ENCODE measurements around the gene ASTN1.

Gene ASTN1

GRCh38 chr1:177164380-177165068, at the start of gene ASTN1:
TSS of gene ASTN1 (minus strand) at chr1:177164712. CDS start at chr1:177164676, 36 bp downstream.
- ATAC-seq (ENCODE audit: low read depth), result no peak
- Mint-ChIP-seq H3K9me3 (no peaks in the 10 kb centered on the region), H3K4me3 (no peak within 1 kb of the TSS), H3K27me3 (peaks cover 10% of the 10 kb centered on the region), H3K27ac (no peak within 1 kb of the TSS), H3K4me1 (peaks cover 6% of the 10 kb centered on the region), H3K36me3 (no peaks in the 10 kb centered on the region)
- DNase-seq (ENCODE audit: low spot score in 2 of 2), result no peak

GRCh38 chr1:177211231-177211630, 46.7 kb upstream of the ASTN1 start:
- H3K27ac Mint-ChIP-seq, result no peak overlapping the region

GRCh38 chr1:177210071-177210470, 45.6 kb upstream of the ASTN1 start:
- H3K36me3 Mint-ChIP-seq, result no peaks in the 10 kb centered on the region
- H3K9me3 Mint-ChIP-seq, result peaks cover 2% of the 10 kb centered on the region
- H3K27ac Mint-ChIP-seq, result no peak overlapping the region
- DNase-seq (ENCODE audit: low spot score in 2 of 2) (no peak), ATAC-seq (ENCODE audit: low read depth) (no peak)
- H3K27me3 Mint-ChIP-seq, result peaks cover 2% of the 10 kb centered on the region
- H3K4me1 Mint-ChIP-seq, result no peaks in the 10 kb centered on the region
- H3K4me3 Mint-ChIP-seq, result no peak overlapping the region

More at GRCh38 chr1:177211231-177211630, 46.7 kb upstream of the ASTN1 start:
- no peaks in the 10 kb centered on the region for H3K36me3 Mint-ChIP-seq
- ATAC-seq (ENCODE audit: low read depth), result no peak
- DNase-seq (ENCODE audit: low spot score in 2 of 2), result no peak
- peaks cover 2% of the 10 kb centered on the region for H3K27me3 Mint-ChIP-seq
- H3K9me3 Mint-ChIP-seq, result peaks cover 4% of the 10 kb centered on the region
- H3K4me3 Mint-ChIP-seq, result no peak overlapping the region
- no peaks in the 10 kb centered on the region for H3K4me1 Mint-ChIP-seq

- DNase-seq (ENCODE audit: low spot score in 2 of 2), result no peak
- no peaks in the 10 kb centered on the region for H3K9me3 Mint-ChIP-seq
These were observed 44.8 kb upstream of the ASTN1 start for GRCh38 chr1:177209357-177209756.

GRCh38 chr1:177208920-177209319, 44.4 kb upstream of the ASTN1 start:
- Mint-ChIP-seq H3K27ac (no peak overlapping the region), H3K27me3 (peaks cover 2% of the 10 kb centered on the region), H3K36me3 (no peaks in the 10 kb centered on the region), H3K4me3 (no peak overlapping the region), H3K9me3 (peaks cover 2% of the 10 kb centered on the region), H3K4me1 (no peaks in the 10 kb centered on the region)
- ATAC-seq (ENCODE audit: low read depth) (no peak), DNase-seq (ENCODE audit: low spot score in 2 of 2) (no peak)

More at GRCh38 chr1:177209357-177209756, 44.8 kb upstream of the ASTN1 start:
- Mint-ChIP-seq H3K27me3 (peaks cover 2% of the 10 kb centered on the region), H3K36me3 (no peaks in the 10 kb centered on the region), H3K4me1 (no peaks in the 10 kb centered on the region), H3K4me3 (no peak overlapping the region), H3K27ac (no peak overlapping the region)
- ATAC-seq (ENCODE audit: low read depth), result no peak

GRCh38 chr1:177206831-177207355, 42.4 kb upstream of the ASTN1 start:
- Mint-ChIP-seq H3K27me3 (peaks cover 2% of the 10 kb centered on the region), H3K9me3 (peaks cover 2% of the 10 kb centered on the region), H3K4me1 (no peaks in the 10 kb centered on the region), H3K27ac (no peak overlapping the region), H3K4me3 (no peak overlapping the region), H3K36me3 (no peaks in the 10 kb centered on the region)
- no peak for DNase-seq (ENCODE audit: low spot score in 2 of 2)
- ATAC-seq (ENCODE audit: low read depth), result no peak

GRCh38 chr1:177200290-177200689, 35.8 kb upstream of the ASTN1 start:
- ATAC-seq (ENCODE audit: low read depth), result no peak
- Mint-ChIP-seq H3K27ac (no peak overlapping the region), H3K9me3 (peaks cover 9% of the 10 kb centered on the region), H3K27me3 (no peaks in the 10 kb centered on the region), H3K4me3 (no peak overlapping the region), H3K4me1 (no peaks in the 10 kb centered on the region), H3K36me3 (no peaks in the 10 kb centered on the region)
- no peak for DNase-seq (ENCODE audit: low spot score in 2 of 2)

GRCh38 chr1:177198243-177198642, 33.7 kb upstream of the ASTN1 start:
- ATAC-seq (ENCODE audit: low read depth) (no peak), DNase-seq (ENCODE audit: low spot score in 2 of 2) (no peak)
- H3K27ac Mint-ChIP-seq, result no peak overlapping the region
- H3K4me3 Mint-ChIP-seq, result no peak overlapping the region
- no peaks in the 10 kb centered on the region for H3K36me3 Mint-ChIP-seq
- H3K27me3 Mint-ChIP-seq, result peaks cover 2% of the 10 kb centered on the region
- no peaks in the 10 kb centered on the region for H3K4me1 Mint-ChIP-seq
- H3K9me3 Mint-ChIP-seq, result peaks cover 7% of the 10 kb centered on the region

GRCh38 chr1:177190308-177190970, 25.9 kb upstream of the ASTN1 start:
- no peak for ATAC-seq (ENCODE audit: low read depth)
- DNase-seq (ENCODE audit: low spot score in 2 of 2), result no peak
- Mint-ChIP-seq H3K27me3 (peaks cover 3% of the 10 kb centered on the region), H3K36me3 (no peaks in the 10 kb centered on the region), H3K4me1 (no peaks in the 10 kb centered on the region), H3K27ac (no peak overlapping the region), H3K4me3 (no peak overlapping the region), H3K9me3 (no peaks in the 10 kb centered on the region)

- peaks cover 11% of the 10 kb centered on the region for H3K27me3 Mint-ChIP-seq
- no peak for DNase-seq (ENCODE audit: low spot score in 2 of 2)
- H3K4me1 Mint-ChIP-seq, result peaks cover 12% of the 10 kb centered on the region
- no peaks in the 10 kb centered on the region for H3K36me3 Mint-ChIP-seq
- ATAC-seq (ENCODE audit: low read depth), result no peak
- no peak overlapping the region for H3K27ac Mint-ChIP-seq
- H3K9me3 Mint-ChIP-seq, result no peaks in the 10 kb centered on the region
- H3K4me3 Mint-ChIP-seq, result no peak overlapping the region
These were observed 22.1 kb upstream of the ASTN1 start for GRCh38 chr1:177186639-177187038.

GRCh38 chr1:177185209-177185608, 20.7 kb upstream of the ASTN1 start:
- peaks cover 18% of the 10 kb centered on the region for H3K27me3 Mint-ChIP-seq
- peaks cover 16% of the 10 kb centered on the region for H3K4me1 Mint-ChIP-seq
- DNase-seq (ENCODE audit: low spot score in 2 of 2) (no peak), ATAC-seq (ENCODE audit: low read depth) (no peak)
- H3K9me3 Mint-ChIP-seq, result no peaks in the 10 kb centered on the region
- H3K36me3 Mint-ChIP-seq, result no peaks in the 10 kb centered on the region
- H3K4me3 Mint-ChIP-seq, result no peak overlapping the region
- H3K27ac Mint-ChIP-seq, result no peak overlapping the region

- no peak for DNase-seq (ENCODE audit: low spot score in 2 of 2)
- ATAC-seq (ENCODE audit: low read depth), result no peak
- H3K27me3 Mint-ChIP-seq, result peaks cover 20% of the 10 kb centered on the region
- no peak overlapping the region for H3K27ac Mint-ChIP-seq
- H3K9me3 Mint-ChIP-seq, result no peaks in the 10 kb centered on the region
- no peaks in the 10 kb centered on the region for H3K36me3 Mint-ChIP-seq
- H3K4me3 Mint-ChIP-seq, result no peak overlapping the region
- peaks cover 16% of the 10 kb centered on the region for H3K4me1 Mint-ChIP-seq
These were observed 19.3 kb upstream of the ASTN1 start for GRCh38 chr1:177183836-177184235.

- Mint-ChIP-seq H3K4me1 (peaks cover 16% of the 10 kb centered on the region), H3K9me3 (peaks cover 3% of the 10 kb centered on the region), H3K36me3 (no peaks in the 10 kb centered on the region), H3K27me3 (peaks cover 22% of the 10 kb centered on the region), H3K4me3 (peak overlapping the region; percentile 64), H3K27ac (no peak overlapping the region)
- peak in 1 of 2 donors; percentile 11 for DNase-seq (ENCODE audit: low spot score in 2 of 2)
- ATAC-seq (ENCODE audit: low read depth), result no peak
These were observed 17.2 kb upstream of the ASTN1 start for GRCh38 chr1:177181631-177182291.

- H3K4me3 Mint-ChIP-seq, result peak overlapping the region; percentile 21
- H3K27ac Mint-ChIP-seq, result no peak overlapping the region
These were observed 16.7 kb upstream of the ASTN1 start for GRCh38 chr1:177181280-177181630.

More at GRCh38 chr1:177181280-177181630, 16.7 kb upstream of the ASTN1 start:
- H3K4me1 Mint-ChIP-seq, result peaks cover 16% of the 10 kb centered on the region
- H3K9me3 Mint-ChIP-seq, result peaks cover 3% of the 10 kb centered on the region
- ATAC-seq (ENCODE audit: low read depth) (no peak), DNase-seq (ENCODE audit: low spot score in 2 of 2) (no peak)
- H3K36me3 Mint-ChIP-seq, result no peaks in the 10 kb centered on the region
- peaks cover 20% of the 10 kb centered on the region for H3K27me3 Mint-ChIP-seq

Data from memory B cell (primary cell).